Caco-2 (cell line): ENCODE data around the gene YPEL4. TPM values are rescaled to one million over a fixed set of nuclear protein-coding genes. Genes with fewer than 3 reads are reported as not detected.

Source experiments
- BruUV-seq: library from RNA; stranded (reverse); fragments of 400-500 nt; replicated peaks from 2 replicates; lab custom pipeline; 2021; lab: Mats Ljungman, UMichigan
- CTCF ChIA-PET: fragments of 300-600 bp; sonication (Branson Sonifier 250); formaldehyde crosslinking; loops from one replicate; lab custom pipeline; 2022; ENCODE audit warnings: antibody characterized with exemption; lab: Charles Lee
- POLR2A ChIA-PET: fragments of 300-600 bp; sonication (Branson Sonifier 250); formaldehyde crosslinking; loops from one replicate; lab custom pipeline; 2022; ENCODE audit warnings: antibody characterized with exemption; lab: Charles Lee
- DNase-seq, 2 experiments: peaks; one replicate each; pipeline versions ENCODE4 v3.0.0 to v3.0.0-alpha.2; 2020 to 2022
- H3K27me3 ChIP-seq: replicated peaks from 2 replicates; pipeline ENCODE4 v1.6.0; 2011; ENCODE audit warnings: low read length; ENCODE audit not compliant: control insufficient read depth, insufficient read depth
- H3K36me3 ChIP-seq: 2 replicates; pipeline ENCODE4 v1.5.1; 2011; ENCODE audit warnings: low read length; ENCODE audit not compliant: control insufficient read depth, insufficient read depth
- H3K4me1 ChIP-seq: fragments of 250-450 bp; sonication (Bioruptor Pico); 2 replicates; pipeline ENCODE4 v1.5.1; 2020; ENCODE audit warnings: mild to moderate bottlenecking
- H3K4me3 ChIP-seq: 2 replicates; pipeline ENCODE4 v1.5.1; 2011; ENCODE audit warnings: low read depth, mild to moderate bottlenecking, control low read depth, low read length
- H3K9me3 ChIP-seq: fragments of 250-450 bp; sonication (Bioruptor Pico); 2 replicates; pipeline ENCODE4 v1.5.1; 2020; ENCODE audit warnings: mild to moderate bottlenecking, moderate library complexity
- H3K27ac Mint-ChIP-seq: one replicate; pipeline ENCODE4 v1.8.0; 2022; ENCODE audit warnings: mixed read lengths; ENCODE audit not compliant: unreplicated experiment
- H3K27me3 Mint-ChIP-seq: one replicate; pipeline ENCODE4 v1.8.0; 2022; ENCODE audit warnings: mixed read lengths; ENCODE audit not compliant: insufficient read depth, unreplicated experiment
- H3K36me3 Mint-ChIP-seq: one replicate; pipeline ENCODE4 v1.8.0; 2022; ENCODE audit warnings: mild to moderate bottlenecking, mixed read lengths; ENCODE audit not compliant: insufficient read depth, unreplicated experiment
- H3K4me1 Mint-ChIP-seq: one replicate; pipeline ENCODE4 v1.8.0; 2022; ENCODE audit warnings: low read depth, mixed read lengths; ENCODE audit not compliant: unreplicated experiment
- H3K4me3 Mint-ChIP-seq: one replicate; pipeline ENCODE4 v1.8.0; 2022; ENCODE audit warnings: mild to moderate bottlenecking, moderate library complexity, mixed read lengths; ENCODE audit not compliant: unreplicated experiment
- H3K9me3 Mint-ChIP-seq: one replicate; pipeline ENCODE4 v1.8.0; 2022; ENCODE audit warnings: mixed read lengths; ENCODE audit not compliant: unreplicated experiment
- intact Hi-C: fragments of 100-400 bp; cut with micrococcal nuclease; formaldehyde crosslinking; loops from one replicate; pipeline ENCODE4 v1.10.0; 2022; ENCODE audit not compliant: unreplicated experiment
- total RNA-seq: library from RNA; stranded (reverse); gene quantifications from 2 replicates; pipeline ENCODE4 v1.2.3, GENCODE V29; 2022
- TF ChIP-seq, protein P1 (sequence below), 2 experiments: fragments of 200-600 bp in 1 of 2; IDR thresholded peaks; 1 replicate in 1 of 2; 2 replicates in 1 of 2; pipeline versions ENCODE4 v1.5.1 to v1.8.0; 2011 to 2022; ENCODE audit warnings: antibody characterized with exemption in 1 of 2, control low read depth in 1 of 2, inconsistent platforms in 1 of 2, low read depth in 1 of 2, low read length in 1 of 2, mild to moderate bottlenecking in 1 of 2, moderate library complexity in 1 of 2; ENCODE audit not compliant: insufficient read depth in 1 of 2, severe bottlenecking in 1 of 2, unreplicated experiment in 1 of 2

YPEL4 gene
- total RNA-seq, 1 experiment from 2014 or later, result not detected

DNA sequence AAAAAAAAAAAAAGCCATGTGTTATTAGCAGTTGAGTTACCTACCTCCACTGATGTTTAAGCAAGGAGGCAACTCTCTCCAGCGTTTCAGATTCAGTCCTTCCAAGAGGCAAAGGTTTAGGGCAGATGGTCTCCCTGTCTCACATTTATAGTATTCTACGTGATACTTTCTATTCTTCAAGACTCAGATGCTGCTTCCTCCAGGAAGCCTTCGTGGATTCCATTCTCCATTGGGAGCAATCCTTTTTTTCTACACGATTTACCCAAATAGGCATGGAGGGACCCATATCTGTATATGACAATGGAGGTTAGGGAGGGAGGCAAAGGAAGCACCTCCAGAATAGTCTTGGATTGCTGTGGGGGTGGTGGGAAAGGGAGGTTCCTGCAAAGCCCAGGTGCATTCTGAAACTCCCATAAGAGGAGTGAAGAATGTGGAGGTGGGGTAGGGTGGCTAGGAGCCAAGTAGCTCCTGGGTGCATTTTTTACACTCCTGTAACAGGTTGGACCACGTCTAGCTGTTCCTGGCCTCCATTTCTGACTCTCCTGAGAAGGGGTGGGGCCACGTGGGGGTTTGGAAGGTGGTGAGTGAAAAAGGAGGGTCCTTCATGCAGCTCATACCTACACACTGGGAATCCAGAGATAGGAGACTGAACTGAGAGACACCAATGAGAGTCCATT lies 16.2 kb downstream of the YPEL4 start:
- Histone ChIP-seq H3K36me3 (no peaks in the 10 kb centered on the region), H3K4me3 (no peak overlapping the region), H3K4me1 (no peaks in the 10 kb centered on the region), H3K27me3 (no peaks in the 10 kb centered on the region), H3K9me3 (no peaks in the 10 kb centered on the region)
- no TSS peak for BruUV-seq
- Mint-ChIP-seq H3K9me3 (no peaks in the 10 kb centered on the region), H3K27me3 (peaks cover 5% of the 10 kb centered on the region), H3K4me1 (no peaks in the 10 kb centered on the region), H3K4me3 (no peak overlapping the region), H3K27ac (no peak overlapping the region), H3K36me3 (no peaks in the 10 kb centered on the region)
- TF ChIP-seq, protein P1, sequence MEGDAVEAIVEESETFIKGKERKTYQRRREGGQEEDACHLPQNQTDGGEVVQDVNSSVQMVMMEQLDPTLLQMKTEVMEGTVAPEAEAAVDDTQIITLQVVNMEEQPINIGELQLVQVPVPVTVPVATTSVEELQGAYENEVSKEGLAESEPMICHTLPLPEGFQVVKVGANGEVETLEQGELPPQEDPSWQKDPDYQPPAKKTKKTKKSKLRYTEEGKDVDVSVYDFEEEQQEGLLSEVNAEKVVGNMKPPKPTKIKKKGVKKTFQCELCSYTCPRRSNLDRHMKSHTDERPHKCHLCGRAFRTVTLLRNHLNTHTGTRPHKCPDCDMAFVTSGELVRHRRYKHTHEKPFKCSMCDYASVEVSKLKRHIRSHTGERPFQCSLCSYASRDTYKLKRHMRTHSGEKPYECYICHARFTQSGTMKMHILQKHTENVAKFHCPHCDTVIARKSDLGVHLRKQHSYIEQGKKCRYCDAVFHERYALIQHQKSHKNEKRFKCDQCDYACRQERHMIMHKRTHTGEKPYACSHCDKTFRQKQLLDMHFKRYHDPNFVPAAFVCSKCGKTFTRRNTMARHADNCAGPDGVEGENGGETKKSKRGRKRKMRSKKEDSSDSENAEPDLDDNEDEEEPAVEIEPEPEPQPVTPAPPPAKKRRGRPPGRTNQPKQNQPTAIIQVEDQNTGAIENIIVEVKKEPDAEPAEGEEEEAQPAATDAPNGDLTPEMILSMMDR (IDR thresholded peaks at IDR 0.05; ENCODE audit: insufficient read depth in 1 of 2, low read depth in 1 of 2, low read length in 1 of 2, severe bottlenecking in 1 of 2, unreplicated experiment in 1 of 2), result no peak
- CTCF ChIA-PET, result interaction anchor here (0.6 kb wide), 2 partner anchors 9 to 196 kb away, joined by 3 to 4 read pairs; no protein-coding TSS in a partner anchor
- DNase-seq, result no peak
- intact Hi-C loops, result no loop called here
- POLR2A ChIA-PET, result no interaction called here

GRCh38 chr11:57632116-57632515 lies 17.6 kb downstream of the YPEL4 start:
- no peaks in the 10 kb centered on the region for H3K4me1 Mint-ChIP-seq
- no peak overlapping the region for H3K27ac Mint-ChIP-seq
- no peaks in the 10 kb centered on the region for H3K9me3 Mint-ChIP-seq
- no peaks in the 10 kb centered on the region for H3K36me3 Mint-ChIP-seq
- Histone ChIP-seq H3K27me3 (no peaks in the 10 kb centered on the region), H3K4me3 (no peak overlapping the region), H3K36me3 (no peaks in the 10 kb centered on the region), H3K4me1 (no peaks in the 10 kb centered on the region), H3K9me3 (no peaks in the 10 kb centered on the region)
- no peak overlapping the region for H3K4me3 Mint-ChIP-seq
- intact Hi-C loops, result no loop called here
- peak in 1 of 2 experiments; percentile 31 for DNase-seq
- ChIA-PET POLR2A (no interaction called here), CTCF (interaction anchor here (0.6 to 1.3 kb wide), 3 partner anchors 9 to 287 kb away, joined by 3 to 15 read pairs (median 7); no protein-coding TSS in a partner anchor)
- TF ChIP-seq, protein P1 (IDR thresholded peaks at IDR 0.05; ENCODE audit: insufficient read depth in 1 of 2, low read depth in 1 of 2, low read length in 1 of 2, severe bottlenecking in 1 of 2, unreplicated experiment in 1 of 2), result no peak
- H3K27me3 Mint-ChIP-seq, result peaks cover 5% of the 10 kb centered on the region
- BruUV-seq, result no TSS peak

GRCh38 chr11:57630171-57630570 lies 19.5 kb downstream of the YPEL4 start:
- Histone ChIP-seq H3K27me3 (no peaks in the 10 kb centered on the region), H3K36me3 (no peaks in the 10 kb centered on the region), H3K9me3 (no peaks in the 10 kb centered on the region), H3K4me3 (no peak overlapping the region), H3K4me1 (no peaks in the 10 kb centered on the region)
- DNase-seq, result no peak
- ChIA-PET CTCF (no interaction called here), POLR2A (no interaction called here)
- H3K27me3 Mint-ChIP-seq, result peaks cover 5% of the 10 kb centered on the region
- TF ChIP-seq, protein P1 (IDR thresholded peaks at IDR 0.05; ENCODE audit: insufficient read depth in 1 of 2, low read depth in 1 of 2, low read length in 1 of 2, severe bottlenecking in 1 of 2, unreplicated experiment in 1 of 2), result no peak
- H3K36me3 Mint-ChIP-seq, result no peaks in the 10 kb centered on the region
- no peaks in the 10 kb centered on the region for H3K4me1 Mint-ChIP-seq
- intact Hi-C loops, result no loop called here
- H3K27ac Mint-ChIP-seq, result no peak overlapping the region
- BruUV-seq, result no TSS peak
- H3K4me3 Mint-ChIP-seq, result no peak overlapping the region
- no peaks in the 10 kb centered on the region for H3K9me3 Mint-ChIP-seq
